IMR-90 (cell line): ENCODE data around the gene ZNF506.
"Not testable (repeated sequence)": the region's sequence is repeated elsewhere in the genome, so short reads cannot be mapped to it uniquely, and the experiment has no call there.

Experiments
- CTCF ChIP-seq: conservative IDR thresholded peaks from 2 replicates; pipeline ENCODE4 v1.5.1; 2012; ENCODE audit warnings: mild to moderate bottlenecking, low read depth, low read length, improper control_type of control experiment
- MAZ ChIP-seq: IDR thresholded peaks from 2 replicates; pipeline ENCODE4 v1.6.1; 2012; ENCODE audit warnings: low read depth, mild to moderate bottlenecking, low read length, improper control_type of control experiment, moderate library complexity, borderline replicate concordance
- POLR2A ChIP-seq: IDR thresholded peaks from 2 replicates; pipeline ENCODE4 v1.6.1; 2012; ENCODE audit warnings: mild to moderate bottlenecking, low read depth, low read length

GRCh38 chr19:19785476-19785875 is 36.1 kb downstream of the ZNF506 start:
- TF ChIP-seq CTCF, POLR2A, MAZ: not testable (repeated sequence)
